Coronary artery (tissue), 2 donors: ENCODE data around the gene CIITA.

Experiments used
- DNase-seq: peaks from one replicate; pipeline ENCODE4 v3.0.0-alpha.2; 2017; ENCODE audit warnings: low spot score
- H3K27ac ChIP-seq, 2 donors: fragments of 200-600 bp; sonication (generic); one replicate each; pipeline ENCODE4 v1.5.1; 2016 to 2019
- H3K4me3 ChIP-seq: fragments of 200-600 bp; sonication (generic); 2 replicates; pipeline ENCODE4 v1.5.1; 2016; ENCODE audit warnings: mild to moderate bottlenecking, moderate library complexity
- TF ChIP-seq, protein P1 (sequence below): fragments of 200-600 bp; sonication (generic); IDR thresholded peaks from one replicate; pipeline ENCODE4 v1.5.1; 2019; ENCODE audit warnings: antibody characterized with exemption

The CIITA gene

DNA sequence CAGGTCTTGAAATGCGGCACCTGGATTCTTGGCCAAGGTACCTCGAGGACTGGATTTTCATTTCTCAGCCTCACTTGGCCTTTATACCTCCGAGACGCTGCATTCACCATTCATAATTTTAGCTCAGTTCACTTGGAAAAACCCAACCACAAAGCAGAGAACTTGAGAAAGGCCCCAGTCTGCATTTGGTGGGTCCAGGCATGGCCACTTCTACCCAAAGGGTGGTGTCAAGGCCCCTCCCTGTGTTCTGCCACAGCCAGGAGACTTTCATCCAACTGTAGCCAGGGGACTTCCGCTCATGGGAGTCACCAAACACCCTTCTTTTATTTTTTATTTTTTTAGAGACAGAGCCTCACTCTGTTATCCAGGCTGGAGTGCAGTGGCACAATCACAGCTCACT is 43.7 kb upstream of the CIITA start:
- Histone ChIP-seq H3K27ac (no peak overlapping the region), H3K4me3 (no peak overlapping the region)
- TF ChIP-seq, protein P1, sequence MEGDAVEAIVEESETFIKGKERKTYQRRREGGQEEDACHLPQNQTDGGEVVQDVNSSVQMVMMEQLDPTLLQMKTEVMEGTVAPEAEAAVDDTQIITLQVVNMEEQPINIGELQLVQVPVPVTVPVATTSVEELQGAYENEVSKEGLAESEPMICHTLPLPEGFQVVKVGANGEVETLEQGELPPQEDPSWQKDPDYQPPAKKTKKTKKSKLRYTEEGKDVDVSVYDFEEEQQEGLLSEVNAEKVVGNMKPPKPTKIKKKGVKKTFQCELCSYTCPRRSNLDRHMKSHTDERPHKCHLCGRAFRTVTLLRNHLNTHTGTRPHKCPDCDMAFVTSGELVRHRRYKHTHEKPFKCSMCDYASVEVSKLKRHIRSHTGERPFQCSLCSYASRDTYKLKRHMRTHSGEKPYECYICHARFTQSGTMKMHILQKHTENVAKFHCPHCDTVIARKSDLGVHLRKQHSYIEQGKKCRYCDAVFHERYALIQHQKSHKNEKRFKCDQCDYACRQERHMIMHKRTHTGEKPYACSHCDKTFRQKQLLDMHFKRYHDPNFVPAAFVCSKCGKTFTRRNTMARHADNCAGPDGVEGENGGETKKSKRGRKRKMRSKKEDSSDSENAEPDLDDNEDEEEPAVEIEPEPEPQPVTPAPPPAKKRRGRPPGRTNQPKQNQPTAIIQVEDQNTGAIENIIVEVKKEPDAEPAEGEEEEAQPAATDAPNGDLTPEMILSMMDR, result no peak
- DNase-seq, result no peak

DNA sequence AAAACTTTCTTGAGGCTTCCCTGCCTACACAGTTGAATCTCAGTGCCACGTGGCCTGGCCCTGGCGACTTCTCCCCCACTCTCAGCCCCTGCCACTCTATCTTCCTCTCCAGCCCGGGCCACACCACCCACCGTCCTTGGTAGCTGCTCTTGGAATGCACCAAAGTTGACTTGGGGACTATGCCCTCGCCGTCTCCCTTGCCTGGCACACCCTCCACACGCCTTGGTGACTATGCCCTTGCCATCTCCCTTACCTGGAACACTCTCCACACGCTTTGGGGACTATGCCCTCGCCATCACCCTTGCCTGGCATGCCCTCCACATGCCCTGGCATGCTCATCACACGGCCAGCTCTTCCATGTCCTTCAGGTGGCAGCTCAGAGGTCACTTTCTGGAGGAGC is 42.9 kb upstream of the CIITA start:
- H3K27ac ChIP-seq, result no peak overlapping the region
- TF ChIP-seq, protein P1, result no peak

DNA sequence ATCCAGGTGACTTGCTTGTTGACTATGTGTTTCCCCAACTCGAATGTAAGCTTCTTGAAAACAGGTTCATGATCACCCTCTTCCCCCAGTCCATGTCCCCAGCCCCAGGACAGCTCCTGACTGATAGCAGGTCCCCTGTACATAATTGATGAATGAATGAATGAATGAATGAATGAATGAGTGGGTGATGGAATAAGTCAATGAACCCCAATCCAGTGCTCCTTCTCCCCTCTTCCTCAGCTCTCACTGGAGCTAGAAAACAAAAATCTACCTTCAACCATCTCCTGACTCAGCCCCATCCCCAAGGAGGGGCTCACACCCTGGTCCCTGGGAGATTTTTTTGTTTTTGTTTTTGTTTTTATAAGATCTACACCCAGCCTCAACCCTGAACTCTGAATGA is 42.2 kb upstream of the CIITA start:
- DNase-seq, result no peak
- H3K4me3 ChIP-seq, result no peak overlapping the region
- H3K27ac ChIP-seq, result no peak overlapping the region
- TF ChIP-seq, protein P1, result no peak

More for the DNA sequence above, 42.9 kb upstream of the CIITA start:
- no peak for DNase-seq
- H3K4me3 ChIP-seq, result no peak overlapping the region

DNA sequence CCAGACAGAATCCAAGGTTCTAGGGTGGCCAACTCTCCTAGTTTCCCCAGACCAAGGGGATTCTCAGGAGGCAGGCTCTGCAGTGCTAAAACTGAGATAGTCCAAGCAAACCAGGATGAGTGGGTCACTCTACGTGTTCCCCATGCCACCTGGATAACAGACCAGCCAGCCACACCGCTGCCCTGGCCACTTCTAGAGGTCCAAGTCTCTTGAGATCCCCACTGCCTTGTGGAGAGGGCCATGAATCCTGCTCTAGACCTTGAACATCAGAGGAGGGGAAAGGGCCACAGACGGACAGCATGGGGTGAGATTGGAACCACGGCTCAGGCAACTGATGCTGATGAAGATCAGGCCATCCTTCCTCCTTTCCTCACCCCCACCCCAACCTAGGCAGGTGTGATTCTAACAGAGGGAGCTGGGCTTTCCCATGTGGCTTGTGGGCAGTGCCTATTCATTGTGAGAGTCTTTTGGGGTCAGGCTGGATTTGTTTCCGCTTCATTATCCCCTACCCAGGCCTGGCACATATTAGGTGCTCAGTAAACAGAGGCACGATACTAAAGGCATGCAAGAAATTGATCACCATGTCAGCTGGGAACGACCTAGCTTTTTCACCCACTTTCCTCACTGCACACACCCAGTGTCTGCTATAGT is 41.6 kb upstream of the CIITA start:
- Histone ChIP-seq H3K27ac (no peak overlapping the region), H3K4me3 (no peak overlapping the region)
- TF ChIP-seq, protein P1, result no peak
- no peak for DNase-seq

DNA sequence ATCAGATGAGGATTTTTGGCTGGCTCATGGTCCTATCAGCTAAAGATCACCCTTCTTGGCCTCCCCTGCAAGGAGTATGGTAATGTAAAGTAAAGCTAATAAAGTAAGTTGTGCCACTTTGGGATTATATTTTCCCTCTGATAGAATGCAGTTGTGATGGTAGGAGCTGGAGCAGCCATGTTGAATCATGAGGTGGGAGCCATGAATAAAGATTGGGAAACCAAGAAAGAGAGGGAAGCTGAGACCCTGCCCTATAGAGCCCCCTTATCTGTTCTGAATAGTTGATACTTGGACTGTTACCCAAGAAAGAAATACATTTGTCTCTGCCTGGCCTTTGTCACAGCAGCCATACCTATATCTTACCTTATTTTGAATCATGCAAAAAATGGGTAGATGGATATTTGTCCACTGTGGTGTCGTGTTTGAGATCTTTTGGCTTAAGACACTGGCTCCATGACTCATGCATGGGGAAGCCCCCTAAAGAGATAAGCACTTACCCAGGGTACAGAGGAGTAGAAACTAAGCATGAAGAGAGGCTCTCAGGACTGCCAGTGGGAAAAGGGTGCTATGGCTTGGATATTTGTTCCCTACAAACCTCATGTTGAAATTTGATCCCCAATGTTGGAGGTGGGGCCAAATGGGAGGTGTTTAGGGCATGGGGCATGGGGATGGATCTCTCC is 40.7 kb upstream of the CIITA start:
- H3K27ac ChIP-seq, result no peak overlapping the region
- TF ChIP-seq, protein P1, result no peak

DNA sequence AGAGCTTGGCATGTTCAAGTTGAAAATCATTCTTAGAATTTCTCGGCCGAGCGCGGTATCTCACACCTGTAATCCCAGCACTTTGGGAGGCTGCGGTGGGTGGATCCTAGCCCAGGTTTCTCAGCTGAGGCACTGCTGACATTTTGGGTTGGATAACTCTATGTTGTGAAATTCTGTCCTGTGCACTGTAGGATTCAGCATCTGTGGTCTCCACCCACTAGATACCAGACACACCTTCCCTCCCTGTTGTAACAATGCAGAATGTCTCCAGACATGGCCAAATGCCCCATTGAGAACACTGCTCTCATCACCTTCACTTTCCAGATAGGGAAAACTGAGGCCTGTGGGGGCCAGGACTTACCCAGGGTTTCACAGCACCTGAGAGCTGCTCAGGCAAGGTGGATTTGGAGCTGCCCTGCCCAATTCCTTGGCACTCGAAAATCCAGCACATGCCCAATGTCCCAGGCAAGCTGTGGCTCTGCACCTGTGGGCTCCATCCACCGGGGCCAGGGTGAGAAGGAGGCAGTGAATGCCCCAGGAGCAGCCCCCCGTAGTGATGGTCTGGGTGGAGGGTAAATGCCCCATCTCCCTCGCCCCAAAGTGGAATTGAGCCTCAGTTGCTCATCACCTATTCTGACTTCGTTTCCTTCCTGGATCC is 38.3 kb upstream of the CIITA start:
- TF ChIP-seq, protein P1, result no peak
- H3K27ac ChIP-seq, result no peak overlapping the region
- DNase-seq, result no peak
- H3K4me3 ChIP-seq, result no peak overlapping the region

More for the DNA sequence above, 40.7 kb upstream of the CIITA start:
- no peak for DNase-seq
- H3K4me3 ChIP-seq, result no peak overlapping the region

DNA sequence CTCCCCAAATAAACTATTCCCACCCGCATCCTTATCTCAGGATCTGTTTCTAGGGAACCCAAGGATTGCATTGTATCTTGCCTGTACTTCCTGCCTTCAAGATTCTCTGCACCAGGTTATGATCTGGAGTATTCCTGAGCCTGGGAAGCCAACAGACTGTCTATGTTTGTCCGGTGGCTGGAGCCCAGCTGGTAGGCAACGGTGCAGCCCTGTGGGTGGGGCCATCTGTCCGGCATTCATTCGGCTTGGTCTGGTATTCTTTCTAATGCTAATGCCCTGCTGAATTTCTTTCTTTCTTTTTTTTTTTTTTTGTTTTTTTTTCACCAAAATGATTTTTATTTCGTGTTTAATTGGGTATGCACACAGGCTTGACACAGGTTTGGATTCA is 37.7 kb upstream of the CIITA start:
- no peak for DNase-seq
- no peak overlapping the region for H3K4me3 ChIP-seq
- TF ChIP-seq, protein P1, result no peak

More for the DNA sequence above, 37.7 kb upstream of the CIITA start:
- no peak overlapping the region for H3K27ac ChIP-seq
